ENCODE results near the gene PC.

Gene PC

GRCh38 chr11:66851698-66852465, 106.3 kb downstream of the PC start:
- peak in 1 of 2 experiments; percentile 23 for DNase-seq

- no peak for DNase-seq
Observed at GRCh38 chr11:66851239-66851596, 107.0 kb downstream of the PC start.

GRCh38 chr11:66850588-66851238, 107.5 kb downstream of the PC start:
- DNase-seq = no peak

DNA sequence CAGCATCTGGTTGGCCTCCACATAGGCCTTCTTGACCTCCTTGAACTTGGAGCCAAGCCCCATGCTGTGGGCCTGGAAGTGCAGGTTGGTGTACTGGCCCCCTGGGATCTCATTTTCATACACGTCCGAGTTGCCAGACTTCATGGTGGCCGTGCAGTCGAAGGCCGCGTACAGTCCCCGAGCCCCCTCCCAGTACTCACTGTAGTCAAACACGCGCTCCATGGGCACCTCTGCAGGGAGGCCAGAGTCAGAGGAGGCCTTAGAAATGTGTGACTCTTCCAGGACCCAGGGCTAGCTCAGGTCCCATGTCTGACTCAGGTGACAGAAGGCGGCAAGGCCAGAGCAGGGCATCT, 108.0 kb downstream of the PC start:
- no peak for DNase-seq

GRCh38 chr11:66849501-66850234, 108.5 kb downstream of the PC start:
- DNase-seq = no peak

GRCh38 chr11:66848671-66849500, 109.3 kb downstream of the PC start:
- no peak for DNase-seq

DNA sequence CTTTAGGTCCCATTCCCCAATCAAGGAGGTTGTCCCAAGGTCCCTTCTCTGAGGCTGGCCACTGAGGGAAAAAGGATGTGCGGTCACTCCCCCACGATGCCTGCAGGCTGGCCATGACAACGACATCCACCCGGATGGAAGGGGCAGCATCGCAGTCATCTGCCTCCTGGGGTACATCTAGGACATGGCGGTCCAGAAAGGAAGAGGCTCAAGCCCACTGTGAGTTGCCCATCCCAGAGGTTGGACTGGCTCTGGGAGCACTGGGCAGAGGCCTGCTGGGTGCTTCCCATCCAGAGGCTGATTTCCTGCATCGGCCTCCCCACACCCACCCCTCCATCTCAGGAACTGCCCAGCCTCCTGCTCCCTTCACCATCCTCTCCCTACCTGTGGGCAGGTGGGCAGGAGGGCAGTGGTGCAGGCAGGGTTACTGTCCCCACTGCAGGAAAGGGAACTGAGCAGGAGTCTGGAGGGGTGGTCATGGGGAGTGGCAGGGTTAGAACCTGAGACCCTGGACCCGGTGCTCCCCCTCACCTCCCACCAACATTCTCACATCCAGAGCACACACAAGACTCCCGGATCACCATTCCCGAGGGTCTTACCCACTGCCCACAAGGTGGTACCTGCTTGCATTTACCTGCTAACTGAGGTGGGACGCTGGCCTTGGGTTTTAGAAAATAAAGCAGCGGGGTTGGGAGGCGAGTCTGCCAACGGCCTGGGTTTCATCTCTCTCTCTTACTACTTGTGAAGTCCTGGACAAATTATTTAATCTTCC, 110.5 kb downstream of the PC start:
- no peak for DNase-seq

DNA sequence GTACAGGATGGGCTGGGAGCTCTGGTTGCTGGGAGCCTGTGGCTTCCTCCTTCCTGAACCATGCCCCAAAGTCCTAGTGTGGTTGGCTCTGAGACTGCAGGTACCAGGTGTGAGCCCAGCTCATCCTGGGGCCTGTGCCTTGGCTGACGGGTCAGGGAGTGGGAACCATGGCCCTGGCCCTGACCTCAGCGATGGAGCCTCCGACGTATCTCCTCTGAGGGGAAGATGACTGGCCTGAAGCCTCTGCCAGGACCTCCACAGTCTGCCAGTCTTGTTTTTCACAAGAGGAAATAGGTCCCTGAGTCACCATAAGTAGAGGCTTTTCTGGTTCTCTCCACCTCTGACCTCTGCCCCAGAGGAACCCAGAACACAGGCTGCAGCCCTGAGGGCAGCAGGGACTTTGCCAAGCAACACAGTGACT, 111.5 kb downstream of the PC start:
- no peak for DNase-seq

DNA sequence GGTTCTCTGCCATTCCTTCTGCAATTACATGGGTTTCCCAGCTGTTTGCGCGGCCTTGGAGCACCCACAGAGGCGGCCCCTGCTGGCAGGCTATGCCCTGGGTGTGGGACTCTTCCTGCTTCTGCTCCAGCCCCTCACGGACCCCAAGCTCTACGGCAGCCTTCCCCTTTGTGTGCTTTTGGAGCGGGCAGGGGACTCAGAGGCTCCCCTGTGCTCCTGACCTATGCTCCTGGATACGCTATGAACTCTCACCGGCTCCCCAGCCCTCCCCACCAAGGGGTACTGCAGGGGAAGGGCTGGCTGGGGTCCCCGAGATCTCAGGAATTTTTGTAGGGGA, 112.3 kb downstream of the PC start:
- DNase-seq = no peak

DNA sequence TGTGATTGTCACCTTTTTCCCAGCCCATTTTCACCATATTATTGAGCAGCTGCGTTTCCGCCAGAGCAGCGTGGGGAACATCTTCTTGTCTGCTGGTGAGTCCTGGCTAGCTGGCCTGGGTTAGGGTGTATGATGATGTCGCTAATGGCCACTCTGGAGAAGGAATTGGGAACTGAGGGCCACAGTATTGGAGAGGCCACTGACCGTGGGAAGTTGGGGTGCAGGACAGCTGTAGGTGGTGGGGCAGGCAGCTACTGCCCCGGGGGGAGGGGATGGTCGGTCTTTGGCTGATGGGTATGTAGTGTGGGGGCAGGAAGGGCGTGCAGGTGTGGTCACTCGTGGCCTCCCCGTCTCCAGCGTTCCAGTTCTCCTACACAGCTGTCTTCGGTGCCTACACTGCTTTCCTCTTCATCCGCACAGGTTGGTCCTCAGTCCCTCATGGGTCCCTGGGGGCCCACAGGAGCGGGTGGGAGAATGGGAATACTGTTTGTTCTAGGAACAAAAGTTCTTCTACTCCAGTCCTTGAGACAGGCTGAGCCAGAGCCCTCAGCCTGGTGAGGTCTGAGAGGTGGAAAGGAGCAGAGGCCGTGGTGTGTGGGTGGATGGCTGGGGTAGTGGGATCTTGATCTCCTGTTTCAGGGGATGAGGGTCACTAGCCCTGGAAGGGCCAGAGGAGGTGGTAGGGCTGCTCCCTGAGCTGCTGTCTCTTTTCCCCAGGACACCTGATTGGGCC, 112.9 kb downstream of the PC start:
- DNase-seq = no peak

GRCh38 chr11:66844496-66845142, 113.6 kb downstream of the PC start:
- no peak for DNase-seq

GRCh38 chr11:66843776-66844495, 114.2 kb downstream of the PC start:
- DNase-seq = no peak

DNA sequence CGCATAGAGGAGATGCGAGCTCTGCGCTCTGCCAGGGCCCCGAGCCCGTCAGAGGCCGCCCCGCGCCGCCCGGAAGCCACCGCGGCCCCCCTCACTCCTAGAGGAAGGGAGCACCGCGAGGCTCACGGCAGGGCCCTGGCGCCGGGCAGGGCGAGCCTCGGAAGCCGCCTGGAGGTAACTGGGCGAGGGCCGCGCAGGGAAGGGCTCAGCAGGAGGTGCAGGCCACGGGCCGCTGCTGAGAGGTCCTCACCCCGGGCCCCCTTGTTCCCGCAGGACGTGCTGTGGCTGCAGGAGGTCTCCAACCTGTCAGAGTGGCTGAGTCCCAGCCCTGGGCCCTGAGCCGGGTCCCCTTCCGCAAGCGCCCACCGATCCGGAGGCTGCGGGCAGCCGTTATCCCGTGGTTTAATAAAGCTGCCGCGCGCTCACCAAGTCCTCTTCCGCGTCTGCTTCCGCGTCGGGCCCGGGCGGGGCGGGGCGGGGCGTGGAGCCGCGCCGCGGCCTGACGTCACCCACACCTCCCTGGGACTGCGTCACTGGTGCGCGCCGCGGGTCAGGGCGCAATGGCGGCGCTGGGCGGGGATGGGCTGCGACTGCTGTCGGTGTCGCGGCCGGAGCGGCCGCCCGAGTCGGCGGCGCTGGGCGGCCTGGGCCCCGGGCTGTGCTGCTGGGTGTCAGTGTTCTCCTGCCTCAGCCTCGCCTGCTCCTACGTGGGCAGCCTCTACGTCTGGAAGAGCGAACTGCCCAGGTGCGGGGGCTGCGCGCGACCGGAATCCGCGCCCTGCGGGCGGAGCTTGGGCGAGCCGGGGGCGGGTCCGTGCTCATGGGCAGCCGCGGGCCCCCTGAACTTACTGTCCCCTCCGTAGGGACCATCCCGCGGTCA, 115.0 kb downstream of the PC start, which contains the start of gene RCE1:
TSS of gene RCE1 (plus strand) at position 546 of the 880 bp plus-strand sequence. CDS start at position 561, 15 bp downstream.
- DNase-seq = peak; percentile 73 to 87

GRCh38 chr11:66842501-66842895, 115.7 kb downstream of the PC start:
- no peak for DNase-seq

GRCh38 chr11:66841861-66842260, 116.3 kb downstream of the PC start:
- DNase-seq = no peak

GRCh38 chr11:66840317-66841091, 117.7 kb downstream of the PC start:
- DNase-seq = no peak

DNA sequence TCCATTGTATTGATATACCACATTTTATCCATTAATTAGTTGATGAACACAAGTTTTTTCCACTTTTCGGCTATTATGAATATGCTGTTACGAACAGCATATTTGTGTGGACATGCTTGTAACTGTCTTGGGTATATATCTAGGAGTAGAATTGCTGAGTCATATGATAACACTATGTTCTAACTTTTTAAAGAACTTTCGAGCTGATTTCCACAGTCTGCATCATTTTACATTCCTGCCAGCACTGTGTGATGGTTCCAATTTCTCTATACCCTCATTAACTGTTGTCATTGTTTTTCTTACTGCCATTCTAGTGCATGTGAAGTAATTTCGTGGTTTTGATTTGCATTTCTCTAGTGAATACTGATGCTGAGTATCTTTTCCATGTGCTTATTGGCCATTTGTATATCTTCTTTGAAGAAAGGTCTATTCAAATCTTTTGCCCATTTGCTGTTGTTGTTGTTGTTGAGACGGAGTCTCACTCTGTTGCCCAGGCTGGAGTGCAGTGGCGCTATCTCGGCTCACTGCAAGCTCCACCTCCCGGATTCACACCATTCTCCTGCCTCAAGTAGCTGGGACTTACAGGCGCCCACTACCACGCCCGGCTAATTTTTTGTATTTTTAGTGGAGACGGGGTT, 122.3 kb downstream of the PC start:
- no peak for DNase-seq

- DNase-seq = no peak
Observed at GRCh38 chr11:66834943-66835342, 123.2 kb downstream of the PC start.

Data from NCI-H1930 (cell line).